Measurements from ENCODE around the gene CORIN. TPM values are rescaled to one million over a fixed set of nuclear protein-coding genes. Genes with fewer than 3 reads are reported as not detected.

The CORIN gene
- 0.55 and 1.00 TPM in 2 replicates for total RNA-seq

GRCh38 chr4:47837908-47838294, at the start of gene CORIN:
Gene CORIN, minus strand, starts transcription at chr4:47838067. Its CDS starts 118 bp downstream, at chr4:47837949.

Other genes with a start within 250 kb of the CORIN start
- gene NFXL1, start 76.5 kb upstream of the CORIN start, total RNA-seq = 10.4 and 11.4 TPM in 2 replicates
- not detected in 2 replicates for gene CNGA1, start 178.6 kb upstream of the CORIN start, total RNA-seq
- gene NIPAL1, start 178.7 kb upstream of the CORIN start, total RNA-seq = 0.25 and 1.2 TPM in 2 replicates

Measured in uterine smooth muscle cell (primary cell).